Medulla oblongata (tissue), 1 donor: Measurements from ENCODE around the gene MYO1H.

Experiments
- DNase-seq: peaks from one replicate; pipeline ENCODE4 v3.0.0-alpha.2; 2015; ENCODE audit errors: extremely low spot score

The MYO1H gene

DNA sequence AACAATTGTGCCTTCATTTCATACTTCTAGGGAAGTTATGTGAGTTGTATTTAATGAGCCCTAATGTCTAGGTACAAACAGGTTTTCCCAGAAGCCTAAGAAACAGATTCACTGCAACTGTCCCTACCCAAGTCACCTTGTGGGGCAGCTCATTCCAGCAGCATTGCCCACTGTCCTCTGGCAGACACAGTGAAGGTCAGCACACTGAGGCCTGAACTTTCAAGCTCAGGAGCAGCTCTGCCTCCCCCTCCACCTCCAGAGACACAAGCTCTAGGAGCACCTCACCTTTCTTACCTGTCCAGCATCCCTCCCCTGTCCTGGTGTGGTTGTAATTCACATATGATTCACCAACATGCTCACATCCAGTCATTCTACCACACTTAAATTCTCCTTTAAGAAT, 145.4 kb downstream of the MYO1H start:
- no peak for DNase-seq

DNA sequence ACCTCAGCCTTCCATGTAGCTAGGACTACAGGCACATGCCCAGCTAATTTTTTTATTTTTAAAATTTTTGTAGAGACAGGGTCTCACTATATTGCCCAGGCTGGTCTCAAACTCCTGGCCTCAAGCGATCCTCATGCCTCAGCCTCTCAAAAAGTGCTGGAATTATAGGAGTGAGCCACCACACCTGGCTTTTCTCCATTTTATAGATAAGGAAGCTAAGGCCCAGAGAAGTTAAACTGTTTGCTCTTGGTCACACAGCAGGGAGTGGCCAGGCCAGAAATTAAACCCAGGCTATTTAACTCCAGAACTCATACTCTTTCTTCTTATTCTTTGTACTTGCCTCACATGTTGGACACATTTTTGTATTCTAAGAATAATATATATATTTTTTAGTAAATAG, 146.2 kb downstream of the MYO1H start:
- no peak for DNase-seq

GRCh38 chr12:109494348-109494881, 146.7 kb downstream of the MYO1H start:
- no peak for DNase-seq

DNA sequence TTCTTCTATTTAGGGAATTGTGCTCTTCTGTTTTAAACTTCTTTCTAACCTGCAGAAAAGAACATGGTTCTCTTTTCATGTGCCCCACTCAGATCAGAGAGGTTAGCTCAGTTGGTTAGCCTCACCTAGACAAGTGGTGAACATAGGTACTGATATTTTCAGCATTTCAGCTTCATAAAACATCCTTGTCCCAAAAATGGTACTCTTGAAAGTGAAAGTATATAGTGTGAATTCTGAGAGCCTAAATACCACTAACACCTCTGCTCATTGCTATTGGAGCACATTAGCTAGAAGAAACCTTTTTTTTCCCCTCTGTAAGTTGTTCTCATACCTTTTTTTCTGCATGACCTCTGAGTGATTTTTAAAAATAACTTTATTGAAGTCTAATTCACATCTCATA, 147.3 kb downstream of the MYO1H start:
- DNase-seq: no peak

GRCh38 chr12:109496306-109496705, 148.6 kb downstream of the MYO1H start:
- no peak for DNase-seq

GRCh38 chr12:109497675-109498074, 150.0 kb downstream of the MYO1H start:
- DNase-seq: no peak
